ENCODE measurements around the gene SEC61A1. TPM values are rescaled to one million over a fixed set of nuclear protein-coding genes. Genes with fewer than 3 reads are reported as not detected.
A peak's percentile ranks its signal among the peaks of the same experiment; 100 is the strongest.

SEC61A1 gene
- total RNA-seq, 1 donor from 2014 or later, result 400 TPM

- Histone ChIP-seq H3K4me1 (ENCODE audit: insufficient read depth, low read length) (peaks cover 24% of the 10 kb centered on the region), H3K27me3 (ENCODE audit: insufficient read depth, low read length) (no peaks in the 10 kb centered on the region), H3K27ac (ENCODE audit: low read depth, low read length) (no peak overlapping the region), H3K36me3 (ENCODE audit: insufficient read depth, low read length) (peaks cover 44% of the 10 kb centered on the region), H4K20me1 (ENCODE audit: insufficient read depth, low read length) (peaks cover 75% of the 10 kb centered on the region), H3K9ac (ENCODE audit: low read length) (no peak overlapping the region), H2AFZ (ENCODE audit: low read depth, low read length) (no peak overlapping the region), H3K9me3 (ENCODE audit: insufficient read depth, low read depth, low read length) (no peaks in the 10 kb centered on the region), H3K4me3 (ENCODE audit: insufficient read depth, low read depth, low read length) (no peak overlapping the region), H3K4me2 (ENCODE audit: low read length) (no peak overlapping the region), H3K79me2 (ENCODE audit: insufficient read depth, low read length) (peaks cover 50% of the 10 kb centered on the region)
- Mint-ChIP-seq H3K4me3 (ENCODE audit: unreplicated experiment) (no peak overlapping the region), H3K27ac (ENCODE audit: unreplicated experiment) (no peak overlapping the region), H3K36me3 (ENCODE audit: low read depth, unreplicated experiment) (peaks cover 16% of the 10 kb centered on the region), H3K27me3 (ENCODE audit: low read depth, unreplicated experiment) (no peaks in the 10 kb centered on the region), H3K9me3 (ENCODE audit: unreplicated experiment) (no peaks in the 10 kb centered on the region), H3K4me1 (ENCODE audit: low read depth, unreplicated experiment) (peaks cover 2% of the 10 kb centered on the region)
- DNase-seq (ENCODE audit: low read depth), result no peak
- FAIRE-seq, result no peak
- TF ChIP-seq CTCF (IDR thresholded peaks at IDR 0.05; ENCODE audit: insufficient read depth, low read depth, low read length) (no peak), EZH2 (IDR thresholded peaks at IDR 0.05; ENCODE audit: insufficient read depth, low read length) (no peak)
Observed at GRCh38 chr3:128072454-128073184, 20.4 kb downstream of the SEC61A1 start.

- TF ChIP-seq CTCF (IDR thresholded peaks at IDR 0.05; ENCODE audit: insufficient read depth, low read depth, low read length) (no peak), EZH2 (IDR thresholded peaks at IDR 0.05; ENCODE audit: insufficient read depth, low read length) (no peak)
- H3K27ac Mint-ChIP-seq (ENCODE audit: unreplicated experiment), result peak overlapping the region; percentile 34
- H3K9ac ChIP-seq (ENCODE audit: low read length), result no peak overlapping the region
- peaks cover 74% of the 10 kb centered on the region for H4K20me1 ChIP-seq (ENCODE audit: insufficient read depth, low read length)
- no peak overlapping the region for H3K4me3 Mint-ChIP-seq (ENCODE audit: unreplicated experiment)
- H3K27me3 Mint-ChIP-seq (ENCODE audit: low read depth, unreplicated experiment), result no peaks in the 10 kb centered on the region
- peaks cover 24% of the 10 kb centered on the region for H3K4me1 ChIP-seq (ENCODE audit: insufficient read depth, low read length)
- no peaks in the 10 kb centered on the region for H3K9me3 Mint-ChIP-seq (ENCODE audit: unreplicated experiment)
- no peaks in the 10 kb centered on the region for H3K27me3 ChIP-seq (ENCODE audit: insufficient read depth, low read length)
- FAIRE-seq (no peak), DNase-seq (ENCODE audit: low read depth) (no peak)
- peaks cover 13% of the 10 kb centered on the region for H3K36me3 Mint-ChIP-seq (ENCODE audit: low read depth, unreplicated experiment)
- no peak overlapping the region for H2AFZ ChIP-seq (ENCODE audit: low read depth, low read length)
- no peak overlapping the region for H3K4me2 ChIP-seq (ENCODE audit: low read length)
- peaks cover 38% of the 10 kb centered on the region for H3K36me3 ChIP-seq (ENCODE audit: insufficient read depth, low read length)
- H3K4me1 Mint-ChIP-seq (ENCODE audit: low read depth, unreplicated experiment), result peaks cover 2% of the 10 kb centered on the region
- H3K27ac ChIP-seq (ENCODE audit: low read depth, low read length), result no peak overlapping the region
- H3K9me3 ChIP-seq (ENCODE audit: insufficient read depth, low read depth, low read length), result no peaks in the 10 kb centered on the region
- no peak overlapping the region for H3K4me3 ChIP-seq (ENCODE audit: insufficient read depth, low read depth, low read length)
- peaks cover 44% of the 10 kb centered on the region for H3K79me2 ChIP-seq (ENCODE audit: insufficient read depth, low read length)
Observed at GRCh38 chr3:128073185-128073725, 21.0 kb downstream of the SEC61A1 start.

- H3K27me3 ChIP-seq (ENCODE audit: insufficient read depth, low read length), result no peaks in the 10 kb centered on the region
- H3K27ac ChIP-seq (ENCODE audit: low read depth, low read length), result no peak overlapping the region
- Mint-ChIP-seq H3K4me3 (ENCODE audit: unreplicated experiment) (no peak overlapping the region), H3K27me3 (ENCODE audit: low read depth, unreplicated experiment) (no peaks in the 10 kb centered on the region), H3K9me3 (ENCODE audit: unreplicated experiment) (no peaks in the 10 kb centered on the region), H3K36me3 (ENCODE audit: low read depth, unreplicated experiment) (peaks cover 7% of the 10 kb centered on the region), H3K27ac (ENCODE audit: unreplicated experiment) (peak overlapping the region; percentile 34), H3K4me1 (ENCODE audit: low read depth, unreplicated experiment) (peaks cover 4% of the 10 kb centered on the region)
- H3K36me3 ChIP-seq (ENCODE audit: insufficient read depth, low read length), result peaks cover 32% of the 10 kb centered on the region
- TF ChIP-seq CTCF (IDR thresholded peaks at IDR 0.05; ENCODE audit: insufficient read depth, low read depth, low read length) (no peak), EZH2 (IDR thresholded peaks at IDR 0.05; ENCODE audit: insufficient read depth, low read length) (no peak)
- no peak for FAIRE-seq
- H3K4me2 ChIP-seq (ENCODE audit: low read length), result no peak overlapping the region
- H2AFZ ChIP-seq (ENCODE audit: low read depth, low read length), result no peak overlapping the region
- peaks cover 38% of the 10 kb centered on the region for H3K79me2 ChIP-seq (ENCODE audit: insufficient read depth, low read length)
- H3K4me3 ChIP-seq (ENCODE audit: insufficient read depth, low read depth, low read length), result no peak overlapping the region
- peaks cover 71% of the 10 kb centered on the region for H4K20me1 ChIP-seq (ENCODE audit: insufficient read depth, low read length)
- H3K9me3 ChIP-seq (ENCODE audit: insufficient read depth, low read depth, low read length), result no peaks in the 10 kb centered on the region
- no peak overlapping the region for H3K9ac ChIP-seq (ENCODE audit: low read length)
- no peak for DNase-seq (ENCODE audit: low read depth)
- H3K4me1 ChIP-seq (ENCODE audit: insufficient read depth, low read length), result peaks cover 24% of the 10 kb centered on the region
Observed at GRCh38 chr3:128073807-128074206, 21.6 kb downstream of the SEC61A1 start.

Data from astrocyte (in vitro differentiated cells and primary cell).